K562 (cell line): Measurements from ENCODE around the gene PATL2. TPM values are rescaled to one million over a fixed set of nuclear protein-coding genes. Genes with fewer than 3 reads are reported as not detected.
A peak's percentile ranks its signal among the peaks of the same experiment; 100 is the strongest.

Experiments
- JUND ChIP-seq, 2 experiments: IDR thresholded peaks; 2 replicates in 1 of 2; 3 replicates in 1 of 2; pipeline ENCODE4 v1.6.1; 2011; ENCODE audit warnings: borderline replicate concordance in 2 of 2, low read depth in 2 of 2, low read length in 2 of 2, improper control_type of control experiment in 1 of 2, missing biosample characterization in 1 of 2, missing genetic modification characterization in 1 of 2, missing genetic modification reagents in 1 of 2
- LCOR ChIP-seq: sonication (generic); formaldehyde crosslinking; IDR thresholded peaks from 2 replicates; pipeline ENCODE4 v1.8.0; 2022; ENCODE audit warnings: mild to moderate bottlenecking, missing genetic modification reagents
- MBD2 ChIP-seq: sonication (generic); IDR thresholded peaks from 2 replicates; pipeline ENCODE4 v1.6.1; 2016; ENCODE audit warnings: low read depth, borderline replicate concordance
- NFRKB ChIP-seq: fragments of 450-650 bp; IDR thresholded peaks from 2 replicates; pipeline ENCODE4 v1.6.1; 2016; ENCODE audit warnings: low read depth
- NR2F6 ChIP-seq: fragments of 450-650 bp; formaldehyde crosslinking; IDR thresholded peaks from 2 replicates; pipeline ENCODE4 v1.4.0; 2020; ENCODE audit warnings: mild to moderate bottlenecking
- PML ChIP-seq: IDR thresholded peaks from 2 replicates; pipeline ENCODE4 v1.6.1; 2012; ENCODE audit warnings: low read length, inconsistent platforms
- SMAD1 ChIP-seq: fragments of 150-350 bp; IDR thresholded peaks from 2 replicates; pipeline ENCODE4 v1.6.1; 2014; ENCODE audit warnings: low read length, low read depth; ENCODE audit not compliant: partially characterized antibody
- TAF1 ChIP-seq: IDR thresholded peaks from 2 replicates; pipeline ENCODE4 v1.6.1; 2011; ENCODE audit warnings: mild to moderate bottlenecking, low read length, moderate library complexity; ENCODE audit not compliant: insufficient read depth, control insufficient read depth, severe bottlenecking; ENCODE audit errors: extremely low read depth
- TEAD1 ChIP-seq, 2 experiments: fragments of 450-650 bp in 1 of 2; sonication (generic) in 1 of 2; formaldehyde crosslinking; IDR thresholded peaks; 2 replicates each; pipeline versions ENCODE4 v1.4.0 to v1.8.0; 2020 to 2022; ENCODE audit warnings: mild to moderate bottlenecking in 2 of 2, missing genetic modification reagents in 1 of 2
- THRB ChIP-seq: fragments of 450-650 bp; formaldehyde crosslinking; conservative IDR thresholded peaks from 2 replicates; pipeline ENCODE4 v1.4.0; 2022; ENCODE audit warnings: mild to moderate bottlenecking, missing genetic modification characterization
- USF1 ChIP-seq: sonication (generic); formaldehyde crosslinking; IDR thresholded peaks from 2 replicates; pipeline ENCODE4 v1.9.0; 2022; ENCODE audit warnings: mild to moderate bottlenecking, missing genetic modification reagents
- ZBTB2 ChIP-seq: fragments of 450-650 bp; IDR thresholded peaks from 2 replicates; pipeline ENCODE4 v1.6.1; 2016; ENCODE audit warnings: antibody characterized with exemption
- ZC3H8 ChIP-seq: fragments of 450-650 bp; IDR thresholded peaks from 2 replicates; pipeline ENCODE4 v1.6.1; 2017
- ZFP30 ChIP-seq: fragments of 250-450 bp; sonication (Bioruptor Pico); IDR thresholded peaks from 2 replicates; pipeline ENCODE4 v1.8.0; 2022; ENCODE audit warnings: moderate library complexity, mild to moderate bottlenecking, inconsistent platforms, borderline replicate concordance
- ZHX1 ChIP-seq: fragments of 150-350 bp; conservative IDR thresholded peaks from 2 replicates; pipeline ENCODE4 v1.6.1; 2014; ENCODE audit warnings: low read length
- polyA plus RNA-seq, 8 experiments: library from polyadenylated mRNA; depleted of rRNA in 4 of 8; stranded (reverse) in 5 of 8; unstranded in 3 of 8; fragments of >200 nt; fragmentation: Nextera tagmentation in 2 of 8; fragmentation: Illumina TruSeq in 1 of 8; extraction: Ambion mirVana in 2 of 8; extraction: Trizol in 1 of 8; gene quantifications; 2 replicates each; pipeline versions ENCODE4 v1.2.1 to v1.2.3, GENCODE V29; 2011 to 2014; ENCODE audit warnings: inconsistent platforms in 1 of 8, missing spikeins in 1 of 8
- total RNA-seq, 7 experiments: library from RNA; depleted of rRNA in 6 of 7; stranded (reverse); fragments of >200 nt in 6 of 7; fragmentation: Illumina TruSeq in 2 of 7; extraction: Trizol in 2 of 7; gene quantifications; 2 replicates each; pipeline versions ENCODE4 v1.2.1 to v1.2.3, GENCODE V29; 2011 to 2021; ENCODE audit warnings: low replicate concordance in 1 of 7
- TF ChIP-seq, protein P1 (sequence below), 2 experiments: IDR thresholded peaks in 1 of 2; conservative IDR thresholded peaks in 1 of 2; 2 replicates each; pipeline ENCODE4 v1.6.1; 2016; ENCODE audit warnings: low read depth in 2 of 2, mild to moderate bottlenecking in 1 of 2, missing compliant biosample characterization in 1 of 2, missing genetic modification characterization in 1 of 2, moderate library complexity in 1 of 2

PATL2 gene
- total and polyA plus RNA-seq, 9 of the 15 experiments (the other 6 are each of a cell fraction or from before 2014, with no cell fraction given) = 0.42 to 1.1 (median 0.86) TPM

- TF ChIP-seq, protein P1, sequence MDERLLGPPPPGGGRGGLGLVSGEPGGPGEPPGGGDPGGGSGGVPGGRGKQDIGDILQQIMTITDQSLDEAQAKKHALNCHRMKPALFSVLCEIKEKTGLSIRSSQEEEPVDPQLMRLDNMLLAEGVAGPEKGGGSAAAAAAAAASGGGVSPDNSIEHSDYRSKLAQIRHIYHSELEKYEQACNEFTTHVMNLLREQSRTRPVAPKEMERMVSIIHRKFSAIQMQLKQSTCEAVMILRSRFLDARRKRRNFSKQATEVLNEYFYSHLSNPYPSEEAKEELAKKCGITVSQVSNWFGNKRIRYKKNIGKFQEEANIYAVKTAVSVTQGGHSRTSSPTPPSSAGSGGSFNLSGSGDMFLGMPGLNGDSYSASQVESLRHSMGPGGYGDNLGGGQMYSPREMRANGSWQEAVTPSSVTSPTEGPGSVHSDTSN (CRISPR knock-in tag; IDR thresholded peaks at IDR 0.05; ENCODE audit: low read depth) = no peak
- TF ChIP-seq, protein P1 (tag; conservative IDR thresholded peaks at IDR 0.05; ENCODE audit: low read depth) = no peak
- TF ChIP-seq TAF1 = peak; percentile 58
- TF ChIP-seq ZHX1 = 0 out of 2 replicates have a peak, but pooled peaks have one; percentile 26
- peak; percentile 50; the same call in 1 of the 2 replicates for TF ChIP-seq ZFP30
- TF ChIP-seq PML = peak; percentile 98
- peak; percentile 18; the same call in 1 of the 2 replicates for TF ChIP-seq LCOR
- TF ChIP-seq USF1 (CRISPR knock-in tag) = no peak
- peak; percentile 88 for TF ChIP-seq NR2F6
- no peak for TF ChIP-seq ZBTB2
- peak; percentile 98 for TF ChIP-seq JUND (IDR thresholded peaks at IDR 0.05; ENCODE audit: borderline replicate concordance, low read depth, low read length)
- TF ChIP-seq JUND (tag; IDR thresholded peaks at IDR 0.05; ENCODE audit: borderline replicate concordance, low read depth, low read length) = peak; percentile 97
- peak; percentile 99 for TF ChIP-seq THRB (CRISPR knock-in tag)
- peak; percentile 74 for TF ChIP-seq SMAD1
- no peak for TF ChIP-seq MBD2
- TF ChIP-seq TEAD1 (CRISPR knock-in tag; IDR thresholded peaks at IDR 0.05) = peak in 1 of 2 experiments; percentile 91; a peak in 2 of 4 replicates
- TF ChIP-seq NFRKB = no peak
- TF ChIP-seq ZC3H8 = peak; percentile 96
Observed at GRCh38 chr15:44726568-44727484, 15.7 kb upstream of the PATL2 start (continued).
